Measurements from ENCODE around the gene POLG. TPM values are rescaled to one million over a fixed set of nuclear protein-coding genes. Genes with fewer than 3 reads are reported as not detected.
A peak's percentile ranks its signal among the peaks of the same experiment; 100 is the strongest.

Gene POLG
- total RNA-seq, 1 donor from 2014 or later, result 50.3 TPM

- no peak for TF ChIP-seq POLR2A (IDR thresholded peaks at IDR 0.05)
- no peak overlapping the region for H3K27ac ChIP-seq
- H3K27me3 ChIP-seq, result no peaks in the 10 kb centered on the region
- DNase-seq (ENCODE audit: extremely low spot score in 2 of 2), result peak in 1 of 2 donors; percentile 78
- H3K9me3 ChIP-seq, result no peaks in the 10 kb centered on the region
- H3K4me3 ChIP-seq, result no peak overlapping the region
- H3K36me3 ChIP-seq, result peaks cover 4 to 99% of the 10 kb centered on the region in 2 donors
- H3K4me1 ChIP-seq, result peaks cover 10% of the 10 kb centered on the region
- intact Hi-C loops (cut with DNase I), result loop anchor here (5.0 kb wide), 1 partner anchor 1528 kb away; no protein-coding TSS in a partner anchor
Observed at GRCh38 chr15:89323825-89324224, 10.8 kb downstream of the POLG start.

DNA sequence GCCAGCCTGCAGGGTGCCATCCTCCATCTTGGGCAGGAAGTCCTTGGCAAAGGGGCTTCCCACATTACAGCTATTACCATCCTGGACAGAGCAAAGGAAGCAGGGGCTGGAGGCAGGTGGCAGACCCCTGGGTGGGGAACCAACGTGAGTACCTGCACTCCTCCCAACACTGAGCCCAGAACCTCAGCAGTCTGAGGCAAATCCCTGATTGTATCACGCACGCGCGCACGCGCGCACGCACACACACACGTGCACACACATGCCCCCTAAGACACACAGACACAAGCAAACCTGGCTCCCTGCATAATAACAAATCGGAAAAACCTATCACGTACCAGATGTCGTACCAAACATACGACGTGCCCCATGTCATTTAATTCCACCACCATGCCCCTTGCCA is 11.8 kb downstream of the POLG start:
- DNase-seq (ENCODE audit: extremely low spot score in 2 of 2), result no peak

GRCh38 chr15:89321521-89322410 is 12.9 kb downstream of the POLG start:
- Histone ChIP-seq H3K36me3 (peaks cover 0 to 99% of the 10 kb centered on the region in 2 donors), H3K27ac (no peak overlapping the region)

More for the DNA sequence above, 11.8 kb downstream of the POLG start:
- Histone ChIP-seq H3K4me1 (no peaks in the 10 kb centered on the region), H3K9me3 (no peaks in the 10 kb centered on the region), H3K27me3 (no peaks in the 10 kb centered on the region), H3K36me3 (peaks cover 0 to 99% of the 10 kb centered on the region in 2 donors), H3K4me3 (no peak overlapping the region), H3K27ac (no peak overlapping the region)
- intact Hi-C loops (cut with DNase I), result loop anchor here (5.0 kb wide), 1 partner anchor 1529 kb away; no protein-coding TSS in a partner anchor
- TF ChIP-seq CTCF (IDR thresholded peaks at IDR 0.05), result no peak
- TF ChIP-seq POLR2AphosphoS5 (IDR thresholded peaks at IDR 0.05; ENCODE audit: insufficient read depth in 1 of 2, low read depth in 1 of 2), result no peak
- no peak for TF ChIP-seq POLR2A (IDR thresholded peaks at IDR 0.05)

GRCh38 chr15:89320200-89320599 is 14.4 kb downstream of the POLG start:
- Histone ChIP-seq H3K27ac (no peak overlapping the region), H3K4me3 (no peak overlapping the region), H3K4me1 (no peaks in the 10 kb centered on the region), H3K36me3 (peaks cover 0 to 99% of the 10 kb centered on the region in 2 donors), H3K27me3 (no peaks in the 10 kb centered on the region), H3K9me3 (no peaks in the 10 kb centered on the region)
- no peak for TF ChIP-seq CTCF (IDR thresholded peaks at IDR 0.05)
- no peak for TF ChIP-seq POLR2AphosphoS5 (IDR thresholded peaks at IDR 0.05; ENCODE audit: insufficient read depth in 1 of 2, low read depth in 1 of 2)
- TF ChIP-seq POLR2A (IDR thresholded peaks at IDR 0.05), result no peak
- intact Hi-C loops (cut with DNase I), result loop anchor here (5.0 kb wide), 1 partner anchor 1532 kb away; no protein-coding TSS in a partner anchor
- no peak for DNase-seq (ENCODE audit: extremely low spot score in 2 of 2)

More at GRCh38 chr15:89321521-89322410, 12.9 kb downstream of the POLG start:
- TF ChIP-seq POLR2A (IDR thresholded peaks at IDR 0.05), result no peak
- TF ChIP-seq CTCF (IDR thresholded peaks at IDR 0.05), result no peak
- no peak for TF ChIP-seq POLR2AphosphoS5 (IDR thresholded peaks at IDR 0.05; ENCODE audit: insufficient read depth in 1 of 2, low read depth in 1 of 2)
- Histone ChIP-seq H3K4me1 (no peaks in the 10 kb centered on the region), H3K4me3 (no peak overlapping the region), H3K9me3 (no peaks in the 10 kb centered on the region), H3K27me3 (no peaks in the 10 kb centered on the region)
- intact Hi-C loops (cut with DNase I), result loop anchor here (5.0 kb wide), 1 partner anchor 1531 kb away; no protein-coding TSS in a partner anchor
- peak in 1 of 2 donors; percentile 75 for DNase-seq (ENCODE audit: extremely low spot score in 2 of 2)

GRCh38 chr15:89319678-89320077 is 14.9 kb downstream of the POLG start:
- no peak overlapping the region for H3K27ac ChIP-seq
- no peak for DNase-seq (ENCODE audit: extremely low spot score in 2 of 2)
- H3K4me3 ChIP-seq, result no peak overlapping the region
- no peaks in the 10 kb centered on the region for H3K4me1 ChIP-seq
- TF ChIP-seq POLR2A (IDR thresholded peaks at IDR 0.05), result no peak
- TF ChIP-seq CTCF (IDR thresholded peaks at IDR 0.05), result no peak
- TF ChIP-seq POLR2AphosphoS5 (IDR thresholded peaks at IDR 0.05; ENCODE audit: insufficient read depth in 1 of 2, low read depth in 1 of 2), result no peak
- intact Hi-C loops (cut with DNase I), result loop anchor here (5.0 kb wide), 1 partner anchor 1533 kb away; no protein-coding TSS in a partner anchor
- no peaks in the 10 kb centered on the region for H3K27me3 ChIP-seq
- H3K36me3 ChIP-seq, result peaks cover 0 to 95% of the 10 kb centered on the region in 2 donors
- H3K9me3 ChIP-seq, result no peaks in the 10 kb centered on the region
